SU-DHL-6 (cell line): ENCODE measurements around the gene C3orf18.

Source experiments
- CTCF ChIP-seq: fragments of 200-600 bp; sonication (generic); IDR thresholded peaks from one replicate; pipeline ENCODE4 v1.5.1; 2017; ENCODE audit warnings: antibody characterized with exemption, mild to moderate bottlenecking, low read length, moderate library complexity; ENCODE audit not compliant: insufficient read depth, poor library complexity, severe bottlenecking
- EZH2phosphoT487 ChIP-seq: fragments of 200-600 bp; sonication (generic), shearing (Covaris generic); conservative IDR thresholded peaks from 2 replicates; pipeline ENCODE4 v1.6.1; 2018; ENCODE audit warnings: mild to moderate bottlenecking, antibody characterized with exemption, low read length, moderate library complexity, mixed read lengths

GRCh38 chr3:50585919-50586762, 18.6 kb upstream of the C3orf18 start:
- TF ChIP-seq CTCF (no peak), EZH2phosphoT487 (no peak)
